Progenitor cell of endocrine pancreas (in vitro differentiated cells): ENCODE measurements around the gene TMEM135. TPM values are rescaled to one million over a fixed set of nuclear protein-coding genes. Genes with fewer than 3 reads are reported as not detected.
"Not testable (repeated sequence)": the region's sequence is repeated elsewhere in the genome, so short reads cannot be mapped to it uniquely, and the experiment has no call there.

Source experiments
- DNase-seq: peaks from one replicate; pipeline ENCODE4 v3.0.0; 2021; ENCODE audit warnings: low spot score; ENCODE audit not compliant: unreplicated experiment
- H3K27ac Mint-ChIP-seq: 2 replicates; pipeline ENCODE4 v1.8.0; 2021; ENCODE audit warnings: mild to moderate bottlenecking, moderate library complexity, mixed read lengths
- H3K27me3 Mint-ChIP-seq: 2 replicates; pipeline ENCODE4 v1.8.0; 2021; ENCODE audit warnings: mixed read lengths
- H3K36me3 Mint-ChIP-seq: 2 replicates; pipeline ENCODE4 v1.8.0; 2022; ENCODE audit warnings: mixed read lengths; ENCODE audit not compliant: insufficient read depth
- H3K4me1 Mint-ChIP-seq: 2 replicates; pipeline ENCODE4 v1.8.0; 2021; ENCODE audit warnings: low read depth, mixed read lengths
- H3K4me3 Mint-ChIP-seq: 2 replicates; pipeline ENCODE4 v1.8.0; 2021; ENCODE audit warnings: low read depth, mild to moderate bottlenecking, moderate library complexity, mixed read lengths
- H3K9me3 Mint-ChIP-seq: 2 replicates; pipeline ENCODE4 v1.8.0; 2021; ENCODE audit warnings: low read depth, mixed read lengths
- total RNA-seq: library from RNA; stranded (reverse); gene quantifications from 2 replicates; pipeline ENCODE4 v1.2.1, GENCODE V29; 2021
- TF ChIP-seq, protein P1 (sequence below): fragments of 200-600 bp; sonication (generic); IDR thresholded peaks from one replicate; pipeline ENCODE4 v1.5.0; 2021; ENCODE audit warnings: antibody characterized with exemption, mild to moderate bottlenecking; ENCODE audit not compliant: unreplicated experiment

TMEM135 gene
- total RNA-seq, 1 donor from 2014 or later: 33.0 TPM

DNA sequence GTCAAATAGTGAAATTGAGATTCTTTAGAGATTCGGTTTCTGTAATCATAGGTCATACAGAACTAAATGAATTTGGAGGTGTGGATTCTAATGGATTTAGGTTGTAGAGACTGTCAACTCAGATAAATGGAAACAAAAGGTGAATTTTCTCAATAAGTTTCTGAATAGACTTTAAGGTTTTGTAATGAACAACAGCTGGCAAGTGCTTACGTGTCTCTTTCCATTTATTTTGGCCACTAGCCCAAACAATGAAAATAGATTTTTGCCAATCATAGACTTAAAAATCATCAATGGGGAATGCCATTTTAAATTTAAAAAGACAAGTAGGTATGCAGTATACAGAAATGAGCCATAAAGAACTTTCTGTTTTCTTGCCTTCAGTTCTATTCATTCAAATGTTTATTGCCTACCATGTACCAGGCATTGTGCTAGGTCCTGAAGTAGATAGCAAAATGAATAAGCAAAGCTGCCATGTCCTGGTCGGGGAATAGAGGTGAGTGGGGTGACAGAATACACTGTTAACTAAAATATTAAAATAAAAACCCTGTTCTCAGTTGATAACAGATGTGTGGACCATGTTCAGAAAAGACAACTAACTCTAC lies 16.9 kb upstream of the TMEM135 start:
- TF ChIP-seq, protein P1, sequence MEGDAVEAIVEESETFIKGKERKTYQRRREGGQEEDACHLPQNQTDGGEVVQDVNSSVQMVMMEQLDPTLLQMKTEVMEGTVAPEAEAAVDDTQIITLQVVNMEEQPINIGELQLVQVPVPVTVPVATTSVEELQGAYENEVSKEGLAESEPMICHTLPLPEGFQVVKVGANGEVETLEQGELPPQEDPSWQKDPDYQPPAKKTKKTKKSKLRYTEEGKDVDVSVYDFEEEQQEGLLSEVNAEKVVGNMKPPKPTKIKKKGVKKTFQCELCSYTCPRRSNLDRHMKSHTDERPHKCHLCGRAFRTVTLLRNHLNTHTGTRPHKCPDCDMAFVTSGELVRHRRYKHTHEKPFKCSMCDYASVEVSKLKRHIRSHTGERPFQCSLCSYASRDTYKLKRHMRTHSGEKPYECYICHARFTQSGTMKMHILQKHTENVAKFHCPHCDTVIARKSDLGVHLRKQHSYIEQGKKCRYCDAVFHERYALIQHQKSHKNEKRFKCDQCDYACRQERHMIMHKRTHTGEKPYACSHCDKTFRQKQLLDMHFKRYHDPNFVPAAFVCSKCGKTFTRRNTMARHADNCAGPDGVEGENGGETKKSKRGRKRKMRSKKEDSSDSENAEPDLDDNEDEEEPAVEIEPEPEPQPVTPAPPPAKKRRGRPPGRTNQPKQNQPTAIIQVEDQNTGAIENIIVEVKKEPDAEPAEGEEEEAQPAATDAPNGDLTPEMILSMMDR: no peak
- H3K9me3 Mint-ChIP-seq: peaks cover 7% of the 10 kb centered on the region
- peaks cover 4% of the 10 kb centered on the region for H3K4me1 Mint-ChIP-seq

DNA sequence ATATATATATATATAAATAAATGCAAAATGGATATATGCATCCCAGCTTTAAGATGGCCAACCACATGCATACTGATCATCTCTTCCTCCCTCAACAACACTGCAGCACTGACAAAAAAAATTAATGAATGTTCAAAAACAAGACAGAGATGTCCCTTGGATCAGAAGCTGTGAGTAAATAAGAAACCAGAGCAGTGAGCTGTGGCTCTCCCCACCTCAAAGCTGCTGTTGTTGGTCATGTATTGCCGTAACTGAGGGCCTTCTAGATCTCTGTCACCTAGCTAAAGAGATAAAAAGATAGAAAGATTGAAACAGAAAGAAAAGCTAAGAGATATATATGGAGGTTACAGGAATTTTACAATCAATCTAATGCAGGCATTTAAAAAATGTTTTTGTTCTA lies 15.5 kb upstream of the TMEM135 start:
- no peak overlapping the region for H3K27ac Mint-ChIP-seq
- H3K27me3 Mint-ChIP-seq: peaks cover 3% of the 10 kb centered on the region
- no peak overlapping the region for H3K4me3 Mint-ChIP-seq
- H3K36me3 Mint-ChIP-seq: no peaks in the 10 kb centered on the region
- H3K4me1 Mint-ChIP-seq: peaks cover 3% of the 10 kb centered on the region
- no peak for DNase-seq
- peaks cover 13% of the 10 kb centered on the region for H3K9me3 Mint-ChIP-seq
- TF ChIP-seq, protein P1: no peak

More for the DNA sequence above, 16.9 kb upstream of the TMEM135 start:
- H3K27ac Mint-ChIP-seq: no peak overlapping the region
- H3K4me3 Mint-ChIP-seq: no peak overlapping the region
- no peaks in the 10 kb centered on the region for H3K36me3 Mint-ChIP-seq
- H3K27me3 Mint-ChIP-seq: peaks cover 3% of the 10 kb centered on the region
- DNase-seq: no peak

DNA sequence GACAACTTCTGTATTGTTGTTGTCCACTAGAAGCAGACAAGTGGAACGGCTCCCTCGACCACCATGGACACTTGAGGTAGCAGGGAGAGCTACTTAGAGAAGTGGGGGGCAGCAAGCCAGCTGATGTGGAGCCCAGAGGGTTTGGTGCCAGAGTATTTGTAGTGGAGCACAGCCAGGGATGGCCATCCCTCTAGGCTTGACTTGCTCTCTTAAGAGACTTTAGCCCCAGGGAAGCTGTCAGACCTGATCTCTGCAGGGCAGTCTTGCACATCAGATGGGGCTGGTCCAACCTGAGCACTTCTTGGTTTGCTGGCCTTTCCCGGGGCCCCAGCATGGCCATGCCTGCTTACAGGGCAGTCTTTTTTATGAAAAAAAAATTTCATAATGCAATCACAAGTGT lies 15.0 kb upstream of the TMEM135 start:
- Mint-ChIP-seq H3K4me1 (peaks cover 3% of the 10 kb centered on the region), H3K36me3 (no peaks in the 10 kb centered on the region), H3K27me3 (peaks cover 3% of the 10 kb centered on the region), H3K9me3 (peaks cover 13% of the 10 kb centered on the region), H3K27ac (no peak overlapping the region), H3K4me3 (no peak overlapping the region)
- TF ChIP-seq, protein P1: no peak
- no peak for DNase-seq

- H3K27ac Mint-ChIP-seq, H3K4me1 Mint-ChIP-seq, H3K27me3 Mint-ChIP-seq, H3K4me3 Mint-ChIP-seq, H3K36me3 Mint-ChIP-seq, DNase-seq: not testable (repeated sequence)
- peaks cover 13% of the 10 kb centered on the region for H3K9me3 Mint-ChIP-seq
Measured at GRCh38 chr11:87026415-87026814, 11.3 kb upstream of the TMEM135 start.

- Mint-ChIP-seq H3K27ac (no peak overlapping the region), H3K4me1 (peaks cover 5% of the 10 kb centered on the region), H3K36me3 (no peaks in the 10 kb centered on the region), H3K4me3 (no peak overlapping the region), H3K9me3 (peaks cover 9% of the 10 kb centered on the region), H3K27me3 (no peaks in the 10 kb centered on the region)
- no peak for DNase-seq
- TF ChIP-seq, protein P1: no peak
Measured at GRCh38 chr11:87030458-87031054, 7.2 kb upstream of the TMEM135 start.
